ENCODE results near the gene CENPA. TPM values are rescaled to one million over a fixed set of nuclear protein-coding genes. Genes with fewer than 3 reads are reported as not detected.
"Not testable (repeated sequence)": the region's sequence is repeated elsewhere in the genome, so short reads cannot be mapped to it uniquely, and the experiment has no call there.

The CENPA gene
- total RNA-seq, 4 donors from 2014 or later = 3.3 to 3.5 TPM; not detected in 2

DNA sequence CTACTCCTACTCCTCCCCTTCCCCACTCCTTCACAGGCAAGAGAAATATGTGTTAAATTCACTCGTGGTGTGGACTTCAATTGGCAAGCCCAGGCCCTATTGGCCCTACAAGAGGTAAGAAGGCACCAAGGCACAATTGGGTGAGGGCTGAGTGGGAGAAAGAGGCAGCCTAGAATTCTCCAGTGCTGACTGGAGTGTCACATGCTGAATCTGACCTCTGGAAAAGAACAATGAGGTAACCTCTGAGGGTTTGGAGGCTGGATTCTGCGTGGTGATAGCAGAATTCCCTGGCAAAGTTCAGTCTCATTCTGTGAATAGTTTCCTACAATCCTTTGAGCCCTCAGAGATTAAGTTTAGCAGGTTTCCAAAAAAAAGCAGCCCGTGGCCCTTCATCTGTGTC, 6.9 kb downstream of the CENPA start:
- 71 to 75% methylated on average over 3 of the region's 3 CpGs for WGBS, 2 donors

DNA sequence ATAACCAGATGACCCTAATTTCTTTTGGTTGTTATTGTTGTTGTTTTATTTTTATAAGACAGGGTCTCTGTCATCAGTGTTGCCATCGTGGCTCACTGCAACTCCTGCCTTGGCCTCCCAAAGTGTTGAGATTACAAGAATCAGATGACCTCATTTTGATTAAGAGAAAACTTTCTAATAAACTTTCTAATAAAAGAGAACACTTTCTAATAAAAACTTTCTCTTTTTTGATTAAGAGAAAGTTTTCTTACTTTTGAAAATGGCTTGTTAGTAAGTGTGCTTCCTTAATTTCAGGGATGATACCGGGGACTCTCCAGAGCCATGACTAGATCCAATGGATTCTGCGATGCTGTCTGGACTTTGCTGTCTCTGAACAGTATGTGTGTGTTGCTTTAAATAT, 7.7 kb downstream of the CENPA start:
- 93 to 97% methylated on average over 3 of the region's 3 CpGs for WGBS, 2 donors
- no peak overlapping the region for H3K4me3 ChIP-seq
- TF ChIP-seq, protein P1, sequence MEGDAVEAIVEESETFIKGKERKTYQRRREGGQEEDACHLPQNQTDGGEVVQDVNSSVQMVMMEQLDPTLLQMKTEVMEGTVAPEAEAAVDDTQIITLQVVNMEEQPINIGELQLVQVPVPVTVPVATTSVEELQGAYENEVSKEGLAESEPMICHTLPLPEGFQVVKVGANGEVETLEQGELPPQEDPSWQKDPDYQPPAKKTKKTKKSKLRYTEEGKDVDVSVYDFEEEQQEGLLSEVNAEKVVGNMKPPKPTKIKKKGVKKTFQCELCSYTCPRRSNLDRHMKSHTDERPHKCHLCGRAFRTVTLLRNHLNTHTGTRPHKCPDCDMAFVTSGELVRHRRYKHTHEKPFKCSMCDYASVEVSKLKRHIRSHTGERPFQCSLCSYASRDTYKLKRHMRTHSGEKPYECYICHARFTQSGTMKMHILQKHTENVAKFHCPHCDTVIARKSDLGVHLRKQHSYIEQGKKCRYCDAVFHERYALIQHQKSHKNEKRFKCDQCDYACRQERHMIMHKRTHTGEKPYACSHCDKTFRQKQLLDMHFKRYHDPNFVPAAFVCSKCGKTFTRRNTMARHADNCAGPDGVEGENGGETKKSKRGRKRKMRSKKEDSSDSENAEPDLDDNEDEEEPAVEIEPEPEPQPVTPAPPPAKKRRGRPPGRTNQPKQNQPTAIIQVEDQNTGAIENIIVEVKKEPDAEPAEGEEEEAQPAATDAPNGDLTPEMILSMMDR (IDR thresholded peaks at IDR 0.05) = no peak
- TF ChIP-seq POLR2A (IDR thresholded peaks at IDR 0.05) = no peak
- no peak for TF ChIP-seq EP300 (IDR thresholded peaks at IDR 0.05)
- peaks cover 0 to 9% (median 0%) of the 10 kb centered on the region in 4 donors for H3K9me3 ChIP-seq
- no peaks in the 10 kb centered on the region for H3K36me3 ChIP-seq
- no peak for DNase-seq (ENCODE audit: low spot score in 2 of 2)
- H3K4me1 ChIP-seq = no peaks in the 10 kb centered on the region
- no peaks in the 10 kb centered on the region for H3K27me3 ChIP-seq
- no peak overlapping the region for H3K27ac ChIP-seq

More for the DNA sequence above, 6.9 kb downstream of the CENPA start:
- no peaks in the 10 kb centered on the region for H3K4me1 ChIP-seq
- H3K27ac ChIP-seq = no peak overlapping the region
- H3K27me3 ChIP-seq = no peaks in the 10 kb centered on the region
- H3K36me3 ChIP-seq = no peaks in the 10 kb centered on the region
- no peak for DNase-seq (ENCODE audit: low spot score in 2 of 2)
- H3K4me3 ChIP-seq = no peak overlapping the region
- peaks cover 0 to 9% (median 0%) of the 10 kb centered on the region in 4 donors for H3K9me3 ChIP-seq
- no peak for TF ChIP-seq POLR2A (IDR thresholded peaks at IDR 0.05)
- TF ChIP-seq EP300 (IDR thresholded peaks at IDR 0.05) = no peak
- TF ChIP-seq, protein P1 (IDR thresholded peaks at IDR 0.05) = no peak

DNA sequence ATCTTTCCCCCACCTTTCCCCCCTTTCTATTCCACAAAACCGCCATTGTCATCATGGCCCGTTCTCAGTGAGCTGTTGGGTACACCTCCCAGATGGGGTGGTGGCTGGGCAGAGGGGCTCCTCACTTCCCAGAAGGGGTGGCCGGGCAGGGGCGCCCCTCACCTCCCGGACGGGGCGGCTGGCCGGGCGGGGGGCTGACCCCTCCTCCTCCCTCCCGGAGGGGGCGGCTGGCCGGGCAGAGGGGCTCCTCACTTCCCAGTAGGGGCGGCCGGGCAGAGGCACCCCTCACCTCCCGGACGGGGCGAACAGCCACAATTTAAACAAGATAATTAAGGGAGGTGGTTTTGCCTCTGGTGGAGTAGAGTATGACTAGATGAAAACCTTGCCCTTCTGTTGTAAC, 9.3 kb downstream of the CENPA start:
- DNase-seq (ENCODE audit: low spot score in 2 of 2); H3K4me1 ChIP-seq; H3K9me3 ChIP-seq; H3K36me3 ChIP-seq; H3K27ac ChIP-seq; H3K4me3 ChIP-seq; H3K27me3 ChIP-seq: not testable (repeated sequence)
- 82 to 89% methylated on average over 8 to 9 of the region's 17 CpGs for WGBS, 2 donors

DNA sequence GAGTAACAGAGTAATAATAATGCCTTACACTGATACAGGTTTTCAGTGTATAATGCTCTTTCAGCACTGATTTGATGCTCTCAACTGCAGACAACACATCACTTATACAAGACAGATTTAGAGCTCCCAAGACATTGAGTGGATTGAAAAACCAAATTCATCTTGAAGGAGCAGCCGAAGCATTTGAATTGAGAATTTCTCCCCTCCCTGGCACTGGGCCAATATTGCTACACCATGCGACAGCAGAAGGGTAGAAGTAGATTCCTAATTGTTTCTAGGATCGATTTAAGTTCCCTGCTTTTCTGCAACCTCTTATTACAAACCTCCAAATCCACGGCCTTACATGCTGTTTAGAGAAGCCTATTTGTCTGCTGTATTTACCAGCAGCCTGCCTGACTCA, 15.5 kb downstream of the CENPA start:
- H3K27ac ChIP-seq = no peak overlapping the region
- no peak overlapping the region for H3K4me3 ChIP-seq
- H3K9me3 ChIP-seq = no peaks in the 10 kb centered on the region
- H3K27me3 ChIP-seq = no peaks in the 10 kb centered on the region
- TF ChIP-seq POLR2A (IDR thresholded peaks at IDR 0.05) (no peak), EP300 (IDR thresholded peaks at IDR 0.05) (no peak)
- TF ChIP-seq, protein P1 (IDR thresholded peaks at IDR 0.05) = no peak
- H3K4me1 ChIP-seq = no peaks in the 10 kb centered on the region
- no peaks in the 10 kb centered on the region for H3K36me3 ChIP-seq
- WGBS, 2 donors = 60 to 73% methylated on average over 4 of the region's 4 CpGs
- DNase-seq (ENCODE audit: low spot score in 2 of 2) = no peak

- Histone ChIP-seq H3K27ac (no peak overlapping the region), H3K4me1 (no peaks in the 10 kb centered on the region), H3K4me3 (no peak overlapping the region), H3K9me3 (no peaks in the 10 kb centered on the region), H3K36me3 (no peaks in the 10 kb centered on the region), H3K27me3 (no peaks in the 10 kb centered on the region)
- no peak for DNase-seq (ENCODE audit: low spot score in 2 of 2)
- TF ChIP-seq POLR2A (IDR thresholded peaks at IDR 0.05) = no peak
- no peak for TF ChIP-seq EP300 (IDR thresholded peaks at IDR 0.05)
- TF ChIP-seq, protein P1 (IDR thresholded peaks at IDR 0.05) = no peak
- WGBS, 2 donors = 91 to 93% methylated on average over 7 of the region's 7 CpGs
Measured at GRCh38 chr2:26801796-26802195, 15.9 kb downstream of the CENPA start.

DNA sequence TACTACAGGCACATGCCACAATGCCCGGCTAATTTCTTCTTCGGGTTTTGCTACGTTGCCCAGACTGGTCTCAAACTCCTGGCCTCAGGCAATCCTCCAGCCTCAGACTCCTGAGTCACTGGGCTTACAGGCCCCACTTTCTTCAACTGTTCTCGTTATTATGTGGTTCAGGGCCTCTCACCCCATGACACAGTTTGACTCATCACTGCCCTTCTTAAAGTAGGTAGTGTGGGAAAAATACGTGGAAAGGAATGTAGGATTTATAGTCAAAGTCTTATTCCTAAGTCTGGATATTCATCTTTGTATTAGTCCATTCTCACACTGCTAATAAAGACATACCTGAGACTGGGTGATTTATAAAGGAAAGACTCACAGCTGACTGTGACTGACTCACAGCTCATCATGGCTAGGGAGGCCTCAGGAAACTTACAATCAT, 19.4 kb downstream of the CENPA start:
- Histone ChIP-seq H3K27me3 (no peaks in the 10 kb centered on the region), H3K27ac (no peak overlapping the region), H3K4me1 (no peaks in the 10 kb centered on the region), H3K9me3 (no peaks in the 10 kb centered on the region), H3K36me3 (no peaks in the 10 kb centered on the region), H3K4me3 (no peak overlapping the region)
- DNase-seq (ENCODE audit: low spot score in 2 of 2) = no peak
- TF ChIP-seq, protein P1 (IDR thresholded peaks at IDR 0.05) = no peak
- TF ChIP-seq POLR2A (IDR thresholded peaks at IDR 0.05) (no peak), EP300 (IDR thresholded peaks at IDR 0.05) (no peak)
- WGBS, 2 donors = 68 to 80% methylated on average over 5 of the region's 5 CpGs

All from tibial nerve (tissue), 4 donors.